ENCODE results near the gene ZP3.
"Not testable (repeated sequence)": the region's sequence is repeated elsewhere in the genome, so short reads cannot be mapped to it uniquely, and the experiment has no call there.

Gene ZP3

GRCh38 chr7:76424413-76425111, at the start of gene ZP3:
Gene ZP3, plus strand, starts transcription at chr7:76424950. Its CDS starts 15 bp downstream, at chr7:76424965.
- DNase-seq (ENCODE audit: low read depth in 2 of 2): no peak

DNA sequence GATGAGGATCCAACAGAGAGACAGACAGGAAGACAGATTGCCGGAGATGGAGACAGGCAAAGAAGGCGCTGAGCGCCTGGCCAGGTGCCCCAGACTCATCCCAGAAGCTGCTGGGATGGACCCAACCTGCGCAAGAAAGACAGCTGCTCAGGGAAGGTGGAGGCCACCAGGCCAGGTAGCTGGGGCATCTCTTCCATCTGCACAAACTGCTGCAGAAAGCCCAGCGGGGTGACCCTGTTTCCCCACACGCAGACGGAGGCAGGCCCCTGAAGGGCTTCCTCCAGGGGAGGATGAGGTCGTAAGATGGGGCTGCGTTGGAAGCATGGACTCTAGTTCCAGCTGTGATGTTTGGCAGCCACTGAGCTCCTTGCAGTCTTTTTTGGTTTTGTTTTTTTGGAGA, 49.5 kb upstream of the ZP3 start:
- DNase-seq (ENCODE audit: low read depth in 2 of 2): no peak

DNA sequence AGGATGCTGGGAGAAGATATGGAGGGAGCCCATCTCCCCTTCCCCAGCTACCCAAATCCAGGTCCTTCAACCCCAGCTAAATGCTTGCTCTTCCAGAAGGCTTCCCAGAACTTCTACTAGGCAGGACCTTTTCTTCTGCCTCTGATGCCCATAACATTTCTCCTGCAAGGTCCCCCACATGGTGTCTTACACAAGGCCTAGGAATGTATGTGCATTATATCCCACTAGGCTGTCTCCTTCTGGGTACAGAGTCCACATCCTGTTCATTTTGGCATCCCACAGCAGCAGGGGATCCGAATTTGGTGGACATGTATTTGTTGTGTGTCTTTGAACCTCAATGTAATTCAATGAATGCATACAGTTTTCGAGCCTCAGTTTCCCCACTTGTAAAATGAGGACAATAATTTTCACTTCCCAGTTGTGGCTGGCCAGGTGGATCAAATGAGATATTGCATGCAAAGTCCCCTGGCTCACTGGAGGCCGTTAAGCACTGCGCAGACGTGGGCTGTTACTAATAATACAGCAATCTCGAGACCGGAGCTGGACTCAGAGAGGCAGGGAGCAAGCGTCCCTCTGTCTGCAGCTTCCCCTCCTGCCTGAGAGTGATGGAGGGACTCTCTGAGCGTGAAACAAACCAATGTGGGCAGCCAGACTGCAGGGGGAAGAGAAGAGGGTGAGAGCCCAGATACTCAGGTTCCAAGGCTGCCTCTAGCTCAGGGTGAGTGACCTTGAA, 47.4 kb upstream of the ZP3 start:
- no peak for DNase-seq (ENCODE audit: low read depth in 2 of 2)

DNA sequence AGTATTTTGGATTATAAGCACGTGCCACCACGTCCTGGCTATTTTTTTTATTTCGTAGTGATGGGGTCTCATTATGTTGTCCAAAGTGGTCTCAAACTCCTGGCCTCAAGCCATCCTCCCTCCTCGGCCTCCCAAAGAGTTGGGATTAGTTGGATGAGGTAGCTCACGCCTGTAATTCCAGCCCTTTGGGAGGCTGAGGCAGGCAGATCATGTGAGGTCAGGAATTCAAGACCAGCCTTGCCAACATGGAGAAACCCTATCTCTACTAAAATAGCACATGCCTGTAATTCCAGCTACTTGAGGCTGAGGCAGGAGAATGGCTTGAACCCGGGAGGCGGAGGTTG, 44.2 kb upstream of the ZP3 start:
- no peak for DNase-seq (ENCODE audit: low read depth in 2 of 2)

GRCh38 chr7:76381814-76382213, 42.9 kb upstream of the ZP3 start:
- DNase-seq (ENCODE audit: low read depth in 2 of 2): no peak

DNA sequence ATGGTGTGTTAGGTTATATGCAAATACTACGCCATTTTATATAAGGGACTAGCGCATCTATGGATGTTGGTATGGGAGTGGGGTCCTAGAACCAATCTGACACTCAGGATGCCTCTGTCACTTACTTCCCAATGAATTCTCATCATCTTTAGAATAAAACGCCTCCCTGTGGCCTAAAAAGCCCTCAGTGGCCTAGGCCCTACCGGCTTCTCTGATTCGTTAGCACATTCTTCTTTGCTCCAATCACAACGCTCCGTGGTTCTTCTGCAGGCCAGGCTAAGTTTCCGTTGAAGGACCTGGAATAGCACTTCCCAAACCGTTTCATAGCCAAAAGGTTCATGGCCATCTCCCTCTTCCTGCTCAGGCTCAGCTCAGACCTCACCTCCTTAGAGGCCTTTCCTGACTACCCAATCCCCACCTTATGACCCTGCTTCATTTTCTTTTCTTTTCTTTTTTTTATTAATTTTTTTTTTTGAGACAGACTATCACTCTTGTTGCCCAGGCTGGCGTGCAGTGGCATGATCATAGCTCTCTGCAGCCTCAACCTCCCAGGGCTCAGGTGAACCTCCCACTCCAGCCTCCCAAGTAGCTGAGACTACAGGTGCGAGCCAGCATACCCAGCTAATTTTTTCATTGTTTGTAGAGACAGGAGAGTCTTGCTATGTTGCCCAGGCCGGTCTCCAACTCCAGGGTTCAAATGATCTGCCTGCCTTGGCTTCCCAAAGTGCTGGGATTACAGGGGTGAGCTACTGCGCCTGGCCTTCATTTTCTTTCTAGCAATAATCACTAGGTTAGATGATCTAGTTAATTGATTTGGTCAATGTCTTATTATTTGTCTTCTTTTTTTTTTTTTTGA, 41.4 kb upstream of the ZP3 start:
- DNase-seq (ENCODE audit: low read depth in 2 of 2): no peak

- DNase-seq (ENCODE audit: low read depth in 2 of 2): no peak
Observed at GRCh38 chr7:76386691-76387260, 38.0 kb upstream of the ZP3 start.

- not testable (repeated sequence) for DNase-seq (ENCODE audit: low read depth in 2 of 2)
Observed at GRCh38 chr7:76387789-76388188, 37.0 kb upstream of the ZP3 start.

DNA sequence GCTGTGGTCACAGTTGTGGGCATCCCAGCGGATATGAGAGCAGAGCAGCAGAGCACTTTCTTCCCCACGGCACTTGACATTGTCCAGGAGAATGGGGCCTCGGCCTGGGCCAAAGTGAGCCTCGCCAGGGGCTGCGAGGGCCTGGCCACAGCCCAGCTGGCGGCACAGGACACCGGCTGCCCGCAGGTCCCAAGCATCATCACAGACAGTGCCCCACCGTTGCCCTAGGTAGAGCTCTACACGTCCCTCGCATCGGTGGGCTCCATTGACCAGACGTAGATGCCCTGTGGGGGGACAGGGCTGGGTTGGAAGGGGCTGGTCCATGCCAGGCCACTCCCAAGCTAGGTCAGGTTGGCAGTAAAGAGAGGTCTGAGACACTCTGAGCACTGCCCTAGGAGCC, 34.7 kb upstream of the ZP3 start:
- no peak for DNase-seq (ENCODE audit: low read depth in 2 of 2)

- DNase-seq (ENCODE audit: low read depth in 2 of 2): no peak
Observed at GRCh38 chr7:76392531-76393115, 32.1 kb upstream of the ZP3 start.

DNA sequence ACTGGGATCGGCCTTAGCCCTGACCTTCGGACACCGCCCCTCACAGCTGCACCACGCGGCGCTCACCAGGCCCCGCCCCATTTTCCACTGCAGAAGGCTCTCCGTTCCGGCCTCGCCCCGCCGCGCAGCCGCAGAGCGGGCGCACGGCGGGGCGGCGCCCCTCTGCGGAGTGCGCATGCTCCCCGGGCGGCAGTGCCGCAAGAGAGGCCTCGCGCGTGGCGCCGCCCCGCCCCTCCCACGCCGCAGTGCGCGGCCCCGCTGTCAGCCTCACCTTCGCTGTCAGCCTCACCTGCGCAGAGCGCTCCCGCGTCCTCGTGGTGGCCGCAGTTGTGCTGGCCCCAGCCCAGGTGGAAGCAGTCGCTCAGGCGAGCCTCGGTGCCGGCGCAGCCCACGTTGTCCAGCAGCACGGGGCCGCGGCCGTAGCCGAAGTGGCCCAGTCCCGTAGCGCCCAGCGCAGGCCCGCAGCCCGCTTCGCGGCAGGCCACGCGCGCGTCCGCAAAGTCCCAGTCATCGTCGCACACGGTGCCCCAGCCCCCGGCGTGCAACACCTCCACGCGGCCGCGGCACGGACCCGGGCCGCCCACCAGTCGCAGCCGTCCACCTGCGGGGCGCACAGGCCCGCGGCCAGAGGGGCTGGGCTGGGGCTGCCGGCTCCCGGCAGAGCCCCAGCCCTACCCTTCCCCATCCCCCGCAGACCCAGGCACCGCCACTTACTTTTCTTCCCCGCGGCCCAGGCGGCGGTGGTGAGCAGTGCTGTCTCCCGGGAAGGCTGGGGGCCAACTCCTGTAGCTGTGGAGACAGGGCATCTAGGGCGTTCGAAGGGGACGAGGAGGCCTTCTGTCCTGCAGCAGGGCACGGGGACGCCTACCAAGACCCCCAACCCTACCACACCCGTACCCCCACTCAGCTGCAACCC, 31.4 kb upstream of the ZP3 start:
- DNase-seq (ENCODE audit: low read depth in 2 of 2): peak; percentile 88 to 90

GRCh38 chr7:76394957-76395356, 29.8 kb upstream of the ZP3 start:
- DNase-seq (ENCODE audit: low read depth in 2 of 2): no peak

DNA sequence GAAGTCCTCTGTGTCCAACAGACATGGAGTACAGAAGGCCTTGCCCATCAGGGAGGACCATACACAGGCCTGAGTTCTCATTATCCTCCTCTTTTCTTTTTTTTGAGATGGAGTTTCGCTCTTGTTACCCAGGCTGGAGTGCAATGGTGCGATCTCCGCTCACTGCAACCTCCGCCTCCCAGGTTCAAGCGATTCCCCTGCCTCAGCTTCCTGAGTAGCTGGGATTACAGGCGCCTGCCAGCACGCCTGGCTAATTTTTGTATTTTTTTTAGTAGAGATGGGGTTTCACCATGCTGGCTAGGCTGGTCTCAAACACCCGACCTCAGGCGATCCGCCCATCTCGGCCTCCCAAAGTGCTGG, 29.2 kb upstream of the ZP3 start:
- DNase-seq (ENCODE audit: low read depth in 2 of 2): not testable (repeated sequence)

GRCh38 chr7:76395965-76396726, 28.6 kb upstream of the ZP3 start:
- no peak for DNase-seq (ENCODE audit: low read depth in 2 of 2)

GRCh38 chr7:76396864-76397263, 27.9 kb upstream of the ZP3 start:
- no peak for DNase-seq (ENCODE audit: low read depth in 2 of 2)

DNA sequence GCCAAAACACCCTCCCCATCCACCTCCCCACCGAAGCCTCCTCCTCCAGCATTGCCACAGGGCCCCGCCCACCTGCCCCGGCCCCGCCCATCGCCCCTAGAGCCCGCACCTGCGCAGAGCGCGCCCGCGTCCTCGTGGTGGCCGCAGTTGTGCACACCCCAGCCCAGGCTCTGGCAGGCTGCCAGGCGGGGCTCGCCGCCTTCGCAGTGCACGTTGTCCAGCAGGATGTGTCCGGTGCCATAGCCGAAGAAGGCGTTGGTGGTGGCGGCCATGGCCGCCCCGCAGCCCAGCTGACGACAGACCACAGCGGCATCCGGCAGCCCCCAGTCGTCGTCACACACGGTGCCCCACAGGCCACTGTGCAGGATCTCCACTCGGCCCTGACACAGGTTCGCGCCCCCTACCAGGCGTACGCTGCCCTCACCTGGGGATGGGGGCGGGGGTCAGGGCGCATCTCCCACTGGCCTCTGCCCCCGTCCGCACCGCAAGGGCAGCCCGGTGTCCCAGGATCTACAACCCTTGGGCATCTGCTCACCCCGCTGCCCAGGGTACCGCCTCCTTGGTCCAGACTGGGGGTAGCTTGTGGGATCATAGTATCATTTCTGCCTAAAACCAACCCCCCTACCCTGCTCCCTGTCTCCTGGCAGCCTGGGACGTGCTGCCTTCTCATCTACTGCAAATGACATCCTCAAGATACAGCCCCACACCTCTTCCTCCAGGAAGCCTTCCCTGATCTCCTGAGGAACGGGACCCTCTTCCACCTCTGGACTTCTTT, 27.2 kb upstream of the ZP3 start:
- DNase-seq (ENCODE audit: low read depth in 2 of 2): peak; percentile 72 to 79

- no peak for DNase-seq (ENCODE audit: low read depth in 2 of 2)
Observed at GRCh38 chr7:76400248-76400647, 24.5 kb upstream of the ZP3 start.

- DNase-seq (ENCODE audit: low read depth in 2 of 2): not testable (repeated sequence)
Observed at GRCh38 chr7:76403097-76403496, 21.7 kb upstream of the ZP3 start.

DNA sequence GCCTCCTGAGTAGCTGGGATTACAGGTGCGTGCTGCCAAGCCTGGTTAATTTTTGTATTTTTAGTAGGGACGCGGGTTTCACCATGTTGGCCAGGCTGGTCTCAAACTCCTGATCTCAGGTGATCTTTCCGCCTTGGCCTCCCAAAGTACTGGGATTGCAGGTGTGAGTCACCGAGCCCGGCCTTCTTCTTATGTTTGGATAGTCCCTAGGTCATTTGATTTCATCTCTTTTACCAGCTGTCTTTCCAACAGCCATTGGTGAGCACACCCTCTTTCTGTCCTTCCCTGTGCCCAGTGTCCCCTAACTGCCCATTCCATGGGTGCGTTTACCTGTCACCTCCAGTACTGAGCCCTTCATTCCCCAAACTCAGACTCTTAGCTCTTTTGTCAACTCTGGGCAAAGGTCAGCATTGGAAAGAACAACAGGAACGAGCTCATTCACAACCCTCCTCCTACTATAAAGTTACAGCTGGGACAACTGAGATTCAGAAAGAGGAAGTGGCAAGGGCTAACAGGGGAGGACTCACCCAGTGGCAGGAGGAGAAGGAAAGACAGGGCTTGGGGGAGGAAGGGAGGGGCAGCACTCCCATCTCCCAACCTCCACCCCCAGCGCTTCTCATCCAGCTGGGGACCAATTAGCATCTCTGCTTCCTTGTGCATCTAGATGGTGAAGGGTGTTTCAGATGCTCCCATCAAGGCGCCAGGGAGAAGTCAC, 20.8 kb upstream of the ZP3 start:
- DNase-seq (ENCODE audit: low read depth in 2 of 2): no peak
